Colon (tissue), 2 donors: ENCODE results near the gene C10orf95.
"Not testable (repeated sequence)": the region's sequence is repeated elsewhere in the genome, so short reads cannot be mapped to it uniquely, and the experiment has no call there.

Experiments
- FAIRE-seq: peaks from 2 replicates; lab custom pipeline; 2012; peaks lifted over from hg19 to GRCh38; lab: Jason Lieb, UNC
- donor health status: control.
- donor health status: control.

Gene C10orf95

GRCh38 chr10:102451105-102451969 lies at the start of gene C10orf95:
C10orf95 (minus strand) TSS chr10:102451543; CDS start chr10:102451093, 450 bp downstream.
- FAIRE-seq, result no peak

GRCh38 chr10:102500686-102501085 lies 49.3 kb upstream of the C10orf95 start:
- FAIRE-seq, result not testable (repeated sequence)

GRCh38 chr10:102499356-102499755 lies 48.0 kb upstream of the C10orf95 start:
- FAIRE-seq, result no peak

GRCh38 chr10:102497545-102497944 lies 46.2 kb upstream of the C10orf95 start:
- FAIRE-seq, result no peak

- FAIRE-seq, result no peak
Observed at GRCh38 chr10:102493771-102494170, 42.4 kb upstream of the C10orf95 start.

GRCh38 chr10:102492983-102493382 lies 41.6 kb upstream of the C10orf95 start:
- FAIRE-seq, result no peak

- FAIRE-seq, result no peak
Observed at GRCh38 chr10:102492344-102492939, 41.1 kb upstream of the C10orf95 start.

GRCh38 chr10:102491136-102491535 lies 39.8 kb upstream of the C10orf95 start:
- no peak for FAIRE-seq

- no peak for FAIRE-seq
Observed at GRCh38 chr10:102485093-102485784, 33.9 kb upstream of the C10orf95 start.

- no peak for FAIRE-seq
Observed at GRCh38 chr10:102484021-102484420, 32.7 kb upstream of the C10orf95 start.

GRCh38 chr10:102480396-102480795 lies 29.1 kb upstream of the C10orf95 start:
- no peak for FAIRE-seq

- FAIRE-seq, result no peak
Observed at GRCh38 chr10:102479651-102480050, 28.3 kb upstream of the C10orf95 start.

GRCh38 chr10:102476466-102477141 lies 25.3 kb upstream of the C10orf95 start:
- FAIRE-seq, result no peak

GRCh38 chr10:102475451-102476040 lies 24.2 kb upstream of the C10orf95 start:
- no peak for FAIRE-seq

- FAIRE-seq, result no peak
Observed at GRCh38 chr10:102473445-102474331, 22.3 kb upstream of the C10orf95 start.

- no peak for FAIRE-seq
Observed at GRCh38 chr10:102470579-102471546, 19.5 kb upstream of the C10orf95 start.

GRCh38 chr10:102468683-102469082 lies 17.3 kb upstream of the C10orf95 start:
- FAIRE-seq, result no peak

- FAIRE-seq, result no peak
Observed at GRCh38 chr10:102467971-102468438, 16.7 kb upstream of the C10orf95 start.

- FAIRE-seq, result no peak
Observed at GRCh38 chr10:102467318-102467717, 16.0 kb upstream of the C10orf95 start.

- no peak for FAIRE-seq
Observed at GRCh38 chr10:102465466-102465865, 14.1 kb upstream of the C10orf95 start.
